Kidney capillary endothelial cell (primary cell): Measurements from ENCODE around the gene ST6GALNAC1.
A peak's percentile ranks its signal among the peaks of the same experiment; 100 is the strongest.
"Not testable (repeated sequence)": the region's sequence is repeated elsewhere in the genome, so short reads cannot be mapped to it uniquely, and the experiment has no call there.

ENCODE experiments used
- DNase-seq: peaks from one replicate; pipeline ENCODE4 v3.0.0-alpha.2; 2018; ENCODE audit warnings: low spot score

ST6GALNAC1 gene

GRCh38 chr17:76641501-76641900 lies 2.1 kb downstream of the ST6GALNAC1 start:
- DNase-seq, result no peak

- DNase-seq, result no peak
These were observed 2.8 kb downstream of the ST6GALNAC1 start for GRCh38 chr17:76640550-76641380.

GRCh38 chr17:76638263-76638662 lies 5.3 kb downstream of the ST6GALNAC1 start:
- no peak for DNase-seq

GRCh38 chr17:76636486-76637206 lies 6.9 kb downstream of the ST6GALNAC1 start:
- not testable (repeated sequence) for DNase-seq

- no peak for DNase-seq
These were observed 7.7 kb downstream of the ST6GALNAC1 start for GRCh38 chr17:76635659-76636360.

- DNase-seq, result no peak
These were observed 8.5 kb downstream of the ST6GALNAC1 start for GRCh38 chr17:76635039-76635438.

- no peak for DNase-seq
These were observed 9.8 kb downstream of the ST6GALNAC1 start for GRCh38 chr17:76633628-76634328.

GRCh38 chr17:76631821-76632565 lies 11.6 kb downstream of the ST6GALNAC1 start:
- DNase-seq, result no peak

GRCh38 chr17:76630151-76630550 lies 13.4 kb downstream of the ST6GALNAC1 start:
- no peak for DNase-seq

GRCh38 chr17:76627510-76627909 lies 16.0 kb downstream of the ST6GALNAC1 start:
- no peak for DNase-seq

- no peak for DNase-seq
These were observed 17.1 kb downstream of the ST6GALNAC1 start for GRCh38 chr17:76626442-76626841.

GRCh38 chr17:76625496-76625895 lies 18.1 kb downstream of the ST6GALNAC1 start:
- DNase-seq, result no peak

GRCh38 chr17:76623271-76624146 lies 20.0 kb downstream of the ST6GALNAC1 start:
- peak; percentile 52 for DNase-seq

GRCh38 chr17:76617838-76618237 lies 25.7 kb downstream of the ST6GALNAC1 start:
- no peak for DNase-seq

- no peak for DNase-seq
These were observed 28.5 kb downstream of the ST6GALNAC1 start for GRCh38 chr17:76614912-76615617.

- DNase-seq, result not testable (repeated sequence)
These were observed 29.3 kb downstream of the ST6GALNAC1 start for GRCh38 chr17:76614064-76614759.

- no peak for DNase-seq
These were observed 30.3 kb downstream of the ST6GALNAC1 start for GRCh38 chr17:76612977-76613851.

- DNase-seq, result no peak
These were observed 31.1 kb downstream of the ST6GALNAC1 start for GRCh38 chr17:76612465-76612864.
